Retina (tissue), 1 donor: ENCODE data around the gene SLC38A3.
"Not testable (repeated sequence)": the region's sequence is repeated elsewhere in the genome, so short reads cannot be mapped to it uniquely, and the experiment has no call there.

Source experiments
- DNase-seq: peaks from one replicate; pipeline ENCODE4 v3.0.0-alpha.2; 2016

SLC38A3 gene

DNA sequence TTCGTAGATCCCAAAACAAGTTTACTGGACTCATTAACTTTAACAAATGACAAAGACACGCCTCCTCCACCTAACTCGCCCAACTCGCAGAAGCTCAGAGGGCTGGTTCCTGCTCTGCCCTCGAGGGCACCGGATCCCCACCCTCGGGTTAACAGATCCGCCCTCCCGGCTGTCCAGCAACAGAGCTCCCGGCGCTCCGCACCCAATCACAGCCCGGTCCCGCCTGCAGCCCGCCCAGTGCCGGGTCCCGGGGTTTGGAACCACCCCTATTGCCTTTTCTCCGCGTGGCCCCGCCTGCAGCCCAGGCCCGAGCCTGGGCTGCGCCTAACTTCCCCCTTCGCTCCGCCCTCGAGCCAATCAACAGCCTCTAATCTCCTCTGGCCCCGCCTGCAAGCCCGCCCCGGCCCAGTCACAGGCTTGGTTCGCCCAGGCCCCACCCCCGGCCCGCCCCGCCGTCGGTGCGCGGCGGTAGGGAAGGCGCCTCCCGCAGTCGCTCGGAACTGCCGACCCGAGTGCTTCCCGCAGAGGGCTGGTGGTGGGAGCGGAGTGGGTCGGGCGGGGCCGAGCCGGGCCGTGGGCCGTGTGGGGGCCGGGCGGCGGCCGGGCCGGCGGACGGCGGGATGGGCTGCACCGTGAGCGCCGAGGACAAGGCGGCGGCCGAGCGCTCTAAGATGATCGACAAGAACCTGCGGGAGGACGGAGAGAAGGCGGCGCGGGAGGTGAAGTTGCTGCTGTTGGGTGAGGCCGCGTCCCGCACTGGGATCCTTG lies 30.8 kb downstream of the SLC38A3 start, which contains the start of gene GNAI2:
TSS of gene GNAI2 (plus strand) at position 489 of the 768 bp plus-strand sequence. CDS start at position 621, 132 bp downstream.
- DNase-seq: peak; percentile 96

DNA sequence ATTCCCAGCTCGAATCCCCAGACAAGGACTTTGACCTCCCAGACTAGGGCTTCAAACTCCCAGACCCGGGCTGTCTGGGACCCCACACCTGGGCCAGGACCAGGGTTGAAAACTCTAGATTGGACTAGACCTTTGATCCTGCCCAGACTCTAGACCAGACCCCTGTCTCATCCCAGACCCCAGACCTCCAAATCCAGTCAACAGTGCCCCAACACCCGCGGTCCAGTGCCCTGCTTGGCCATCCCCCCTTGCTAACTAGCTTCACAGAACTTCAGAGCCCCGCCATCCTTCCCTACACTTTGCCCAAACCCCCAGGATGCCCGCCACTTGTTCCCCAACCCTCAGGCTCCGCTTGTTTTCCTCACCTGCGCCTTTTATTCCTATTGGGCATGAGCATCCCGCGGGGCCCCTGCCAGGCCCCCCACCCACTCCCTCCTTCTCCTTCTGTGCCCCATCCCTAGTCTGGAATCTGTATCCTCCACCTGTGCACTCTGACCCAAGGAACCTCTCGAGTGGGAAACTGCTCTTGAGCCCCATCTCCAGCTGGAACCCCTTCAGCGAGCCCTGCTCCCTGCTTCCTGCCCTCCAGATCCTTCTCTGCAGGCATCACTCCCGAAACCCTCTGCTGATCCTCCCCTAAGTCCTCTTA lies 31.5 kb downstream of the SLC38A3 start:
- DNase-seq: no peak

DNA sequence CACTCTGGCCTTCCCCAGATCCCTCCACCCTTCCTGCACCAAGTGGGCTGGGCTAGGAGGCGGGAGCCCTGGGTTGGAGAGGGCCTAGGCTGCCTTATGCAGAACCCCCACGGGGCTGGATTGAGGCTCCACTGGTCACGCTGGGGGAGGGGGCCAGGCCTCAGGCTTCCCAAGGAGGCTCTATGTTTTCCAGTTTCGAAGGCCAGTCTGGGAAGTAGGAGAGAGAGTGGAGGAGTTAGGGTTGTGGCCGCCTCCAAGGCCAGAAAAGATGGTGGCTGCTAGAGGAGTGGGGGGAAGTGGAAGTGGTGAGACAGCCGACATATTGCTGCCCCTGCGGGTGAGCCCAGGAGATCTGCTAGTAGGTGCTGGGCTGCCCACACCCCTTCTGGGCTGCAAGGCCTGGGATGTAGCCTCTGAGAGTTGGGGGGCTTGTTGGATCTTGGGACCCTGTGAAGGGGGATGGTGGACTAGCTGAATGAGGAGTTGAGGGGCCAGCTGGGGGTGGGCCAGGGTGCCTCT lies 32.1 kb downstream of the SLC38A3 start:
- DNase-seq: peak; percentile 58

DNA sequence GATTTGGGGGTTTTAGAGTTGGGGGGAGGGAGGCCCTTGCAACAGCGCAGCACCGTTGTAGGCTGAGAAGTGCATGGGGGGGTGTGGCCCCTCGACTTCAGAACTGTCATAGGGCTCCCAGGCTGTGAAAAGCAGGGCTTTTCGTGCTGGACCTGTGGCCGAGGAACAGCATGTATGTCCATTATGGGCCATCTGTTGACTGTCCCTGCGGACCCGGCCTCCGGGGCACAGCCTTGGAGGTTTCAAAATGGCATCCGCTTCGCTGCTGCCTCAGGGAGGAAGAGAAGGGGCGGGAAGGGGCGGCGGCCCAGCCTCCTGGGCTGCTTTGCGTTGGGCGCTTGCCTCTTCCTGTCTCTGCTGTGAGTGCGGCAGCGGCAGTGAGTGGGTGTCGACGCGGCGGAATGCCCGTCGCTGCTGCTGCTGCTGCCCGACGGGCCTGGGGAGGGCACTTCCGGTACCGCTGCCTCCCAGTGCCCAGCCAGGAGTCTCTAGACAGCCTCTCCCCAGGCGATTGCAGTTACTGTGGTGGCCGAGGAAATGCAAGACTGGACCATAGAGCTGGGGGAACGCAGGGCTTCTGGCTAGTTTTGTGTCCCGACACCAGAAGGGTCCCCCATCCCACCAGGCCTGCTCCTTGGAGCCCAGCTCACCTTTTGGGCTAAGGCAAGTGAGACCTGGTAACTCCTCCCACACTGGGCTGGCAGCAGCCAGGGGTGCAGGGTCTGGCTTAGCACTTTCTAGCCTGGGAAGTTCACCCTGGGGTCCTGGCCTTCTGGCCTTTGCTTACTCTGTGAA lies 32.9 kb downstream of the SLC38A3 start:
- peak; percentile 76 for DNase-seq

DNA sequence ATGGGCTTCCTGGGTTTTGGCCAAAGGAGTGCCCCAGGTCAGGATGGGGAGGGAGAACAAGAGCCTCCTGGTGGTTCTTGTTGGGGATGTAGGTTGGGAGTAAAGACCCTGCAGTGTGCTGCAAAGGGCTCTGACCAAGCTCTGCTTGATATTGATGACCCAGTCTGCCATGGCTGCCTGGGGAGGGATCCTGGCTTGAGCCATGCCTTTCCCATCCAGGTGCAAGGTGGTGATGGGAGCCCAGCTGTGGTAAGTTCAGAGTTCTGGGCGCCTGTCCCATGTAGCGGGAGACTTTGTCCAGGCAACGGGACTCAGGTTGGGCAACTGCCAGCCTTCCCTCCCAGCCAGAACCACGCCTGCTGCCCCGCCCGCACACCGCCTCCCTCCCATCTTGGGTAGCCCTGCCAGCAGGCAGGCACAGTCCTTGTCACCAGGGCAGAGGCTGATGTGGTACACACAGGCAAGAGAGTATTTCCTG lies 33.5 kb downstream of the SLC38A3 start:
- DNase-seq: no peak

DNA sequence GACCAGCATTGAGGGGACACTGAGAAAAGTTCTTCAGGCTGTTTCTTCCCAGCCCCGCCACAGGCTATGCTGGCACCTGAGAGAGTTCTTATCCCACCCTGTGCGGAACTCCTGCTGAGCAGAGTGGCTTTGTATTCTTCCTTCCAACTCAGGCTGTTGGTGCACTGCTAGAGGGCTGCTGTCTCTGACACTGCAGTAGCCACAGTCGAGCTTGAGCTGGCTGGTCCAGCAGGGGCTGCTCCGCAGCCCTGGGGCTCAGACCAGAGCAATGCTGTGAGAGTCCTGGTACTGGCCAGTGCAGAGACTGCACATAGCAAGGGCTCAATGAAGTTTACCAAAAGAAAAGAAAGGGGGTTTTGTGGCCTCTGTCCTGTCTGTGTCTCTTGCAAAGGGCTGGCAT lies 34.6 kb downstream of the SLC38A3 start:
- DNase-seq: no peak

DNA sequence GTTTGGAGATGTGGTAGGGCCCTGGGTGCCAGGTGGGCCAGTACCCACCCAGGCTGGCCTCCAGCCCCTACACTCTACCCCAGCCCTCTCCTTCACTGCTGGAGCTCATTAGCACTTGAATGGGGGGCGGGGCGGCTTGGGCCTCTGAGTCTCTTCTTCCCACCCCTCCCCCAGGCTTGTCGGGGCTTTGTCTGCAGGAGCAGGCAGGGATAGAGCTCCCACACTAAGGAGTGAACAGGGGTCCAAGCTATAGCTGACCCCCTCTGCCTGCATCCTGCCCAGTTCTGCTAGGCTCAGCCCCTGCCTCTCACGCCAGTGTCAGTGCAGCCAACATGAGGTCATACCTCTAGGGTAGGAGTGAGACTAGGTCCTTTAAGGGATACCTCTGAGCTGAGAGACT lies 36.1 kb downstream of the SLC38A3 start:
- peak; percentile 89 for DNase-seq

DNA sequence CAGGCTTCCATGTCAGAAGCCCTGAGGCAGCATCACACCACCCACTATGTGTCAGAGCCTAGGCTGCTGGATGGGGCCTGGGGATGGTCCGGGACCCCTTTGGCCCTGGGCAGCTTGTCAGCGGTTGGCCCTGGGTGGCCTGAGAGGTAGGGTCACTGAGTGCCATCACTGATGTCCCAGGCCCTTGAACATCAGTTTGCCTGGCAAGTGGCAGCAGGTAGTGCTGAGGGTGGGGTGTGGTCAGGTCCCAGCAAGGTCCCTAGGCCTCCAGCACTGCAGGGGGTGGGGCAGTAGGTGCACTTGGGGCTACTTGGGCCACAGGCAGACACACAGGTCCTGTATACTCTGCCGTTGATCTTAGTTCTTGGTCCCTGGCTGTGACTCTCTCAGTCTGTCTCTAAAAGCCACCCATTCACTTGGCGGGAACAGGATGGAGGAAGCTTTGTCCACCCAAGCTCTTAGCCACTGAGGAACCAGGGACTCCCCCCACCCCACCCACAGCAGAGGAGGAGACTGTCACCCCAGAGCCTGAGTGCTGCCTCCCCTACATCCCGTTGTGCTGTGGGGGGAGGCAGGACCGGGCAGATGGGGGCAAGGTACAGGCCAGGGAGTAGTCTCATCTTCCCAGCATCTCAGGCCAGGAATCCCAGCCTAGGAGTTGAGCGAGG lies 36.8 kb downstream of the SLC38A3 start:
- no peak for DNase-seq

DNA sequence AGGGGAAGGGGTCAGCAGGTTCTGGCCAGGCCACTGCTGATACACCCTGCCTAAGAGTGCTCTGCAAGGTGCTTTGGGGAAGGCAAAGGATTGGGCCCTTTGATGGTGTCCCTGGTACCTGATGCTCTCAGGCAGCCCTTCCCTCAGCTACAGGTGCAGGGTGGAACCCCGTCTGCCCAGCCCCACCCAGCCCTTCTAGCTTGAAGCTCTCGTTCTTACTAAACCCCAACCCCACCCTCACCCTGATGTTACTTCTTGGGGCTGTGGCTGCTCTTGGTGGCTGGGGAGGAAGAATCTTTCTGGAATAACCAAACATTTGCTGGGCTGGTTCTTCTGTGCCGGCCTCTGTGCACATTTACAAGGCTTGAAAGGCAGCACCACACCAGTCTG lies 37.3 kb downstream of the SLC38A3 start:
- DNase-seq: no peak

DNA sequence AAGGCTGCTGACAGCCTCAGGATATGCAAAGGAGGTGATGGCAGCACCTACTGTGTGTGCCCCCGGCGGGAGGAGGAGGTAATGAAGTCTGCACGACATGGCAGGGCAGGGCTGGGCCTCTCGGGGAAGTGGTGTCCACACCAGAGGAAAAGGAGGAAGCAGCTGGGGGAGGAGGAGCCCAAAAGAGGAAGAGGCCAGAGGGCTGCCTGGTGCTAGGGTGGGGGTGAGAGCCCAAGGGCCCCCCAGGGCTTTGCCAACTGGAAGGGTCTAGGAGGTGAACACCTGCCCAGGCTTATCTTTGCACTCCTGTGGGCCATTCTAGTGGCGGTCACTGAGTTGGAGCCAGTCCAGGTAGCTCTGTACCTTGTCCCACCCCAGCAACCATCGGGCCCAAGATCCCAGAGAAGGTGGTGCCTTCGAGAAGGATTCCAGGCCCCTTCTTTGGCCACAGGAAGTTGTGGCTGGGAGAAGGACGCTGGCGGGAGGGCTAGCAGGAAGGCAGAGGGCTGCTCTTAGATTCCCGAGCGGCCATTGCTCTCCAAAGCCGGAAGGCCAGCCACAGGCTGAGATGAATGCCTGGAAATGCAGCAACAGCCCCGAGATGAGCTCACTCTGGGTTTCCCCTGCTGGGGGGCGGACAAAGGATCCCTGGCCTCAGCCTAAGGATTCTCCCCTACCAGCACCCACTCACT lies 37.9 kb downstream of the SLC38A3 start:
- no peak for DNase-seq

DNA sequence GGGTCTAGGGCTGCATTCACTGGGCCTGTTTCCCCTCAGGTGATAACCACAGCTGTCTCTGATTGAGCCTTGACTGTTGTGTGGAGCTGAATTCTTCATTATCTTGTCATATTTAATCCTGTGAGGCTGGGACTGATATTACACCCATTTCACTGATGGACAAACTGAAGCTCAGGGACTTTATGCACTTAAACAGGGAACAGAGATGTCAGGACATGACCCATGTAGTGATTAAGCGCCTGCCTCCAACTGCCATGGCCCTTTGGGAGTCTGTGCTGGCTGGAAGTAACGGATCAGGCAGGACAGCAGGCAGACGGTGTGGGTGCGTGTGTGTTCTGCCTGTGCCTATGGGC lies 38.4 kb downstream of the SLC38A3 start:
- DNase-seq: no peak

DNA sequence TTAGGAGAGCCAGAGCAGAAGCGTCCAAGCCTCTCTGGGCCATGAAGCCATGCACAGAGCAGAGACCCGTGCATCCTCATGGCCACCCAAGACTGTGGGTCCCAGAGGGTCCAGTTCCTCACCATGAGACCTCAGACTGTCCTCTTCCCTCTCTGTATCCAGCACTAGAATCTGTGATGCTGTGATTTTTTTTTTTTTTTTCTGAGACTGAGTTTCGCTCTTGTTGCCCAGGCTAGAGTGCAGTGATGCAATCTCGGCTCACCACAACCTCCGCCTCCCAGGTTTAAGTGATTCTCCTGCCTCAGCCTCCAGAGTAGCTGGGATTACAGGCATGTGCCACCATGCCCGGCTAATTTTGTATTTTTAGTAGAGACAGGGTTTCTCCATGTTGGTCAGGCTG lies 39.7 kb downstream of the SLC38A3 start:
- not testable (repeated sequence) for DNase-seq

DNA sequence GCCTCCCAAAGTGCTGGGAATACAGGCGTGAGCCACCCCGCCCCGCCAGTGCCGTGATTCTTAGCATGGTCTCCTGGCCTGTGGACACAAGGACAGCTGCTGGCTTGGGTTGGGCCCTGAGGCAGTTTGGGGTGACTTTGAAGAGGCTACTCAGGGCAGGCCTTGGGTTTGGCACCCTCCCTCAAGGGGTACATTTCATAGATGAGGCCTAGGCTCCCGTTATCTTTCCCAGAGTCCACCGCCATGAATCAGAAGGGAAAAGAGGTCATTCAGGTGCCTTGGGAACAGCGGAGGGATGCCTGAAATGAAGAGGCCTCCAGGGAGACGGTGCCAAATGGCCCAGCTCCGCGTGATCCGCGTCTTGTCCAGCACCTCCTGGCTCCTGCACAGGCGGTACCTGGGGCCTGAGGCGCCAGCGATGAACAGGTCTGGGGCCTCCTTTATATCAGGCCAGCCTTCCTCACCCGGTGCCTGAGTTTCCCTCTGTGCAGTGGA lies 40.2 kb downstream of the SLC38A3 start:
- no peak for DNase-seq

DNA sequence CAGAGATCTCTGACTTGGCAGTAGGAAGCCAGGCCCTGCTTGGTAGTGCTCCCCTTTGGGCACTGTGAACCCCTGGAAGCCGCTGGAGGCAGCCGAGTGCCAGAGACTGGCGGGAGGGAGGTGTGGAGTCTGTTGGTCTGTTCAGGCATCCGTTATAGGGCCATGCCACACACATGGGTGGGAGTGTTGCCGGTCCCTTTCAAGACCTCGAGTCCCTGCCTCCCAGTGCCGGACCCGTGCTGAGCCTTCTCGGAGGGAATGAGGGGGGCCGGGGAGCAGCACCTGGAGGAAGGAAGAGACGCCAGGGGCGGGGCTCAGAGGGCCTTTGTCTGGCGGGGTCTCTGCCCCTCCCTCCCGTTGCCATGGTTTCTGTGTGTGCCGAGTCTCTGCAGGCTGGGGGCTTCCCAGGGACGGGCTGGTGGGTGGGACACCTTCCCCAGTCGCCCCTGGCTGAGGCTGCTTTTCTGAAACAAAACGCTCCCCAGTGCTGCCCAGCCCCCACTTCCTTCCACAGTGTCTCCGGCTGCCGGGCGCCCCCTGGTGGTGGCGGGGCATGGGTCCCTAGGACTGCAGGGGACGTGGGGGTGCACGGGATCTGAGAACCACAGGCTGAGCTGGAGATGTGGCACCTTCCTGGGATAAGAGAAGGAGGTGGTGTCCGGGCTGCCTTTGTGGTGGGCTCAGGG lies 40.9 kb downstream of the SLC38A3 start:
- peak; percentile 96 for DNase-seq

DNA sequence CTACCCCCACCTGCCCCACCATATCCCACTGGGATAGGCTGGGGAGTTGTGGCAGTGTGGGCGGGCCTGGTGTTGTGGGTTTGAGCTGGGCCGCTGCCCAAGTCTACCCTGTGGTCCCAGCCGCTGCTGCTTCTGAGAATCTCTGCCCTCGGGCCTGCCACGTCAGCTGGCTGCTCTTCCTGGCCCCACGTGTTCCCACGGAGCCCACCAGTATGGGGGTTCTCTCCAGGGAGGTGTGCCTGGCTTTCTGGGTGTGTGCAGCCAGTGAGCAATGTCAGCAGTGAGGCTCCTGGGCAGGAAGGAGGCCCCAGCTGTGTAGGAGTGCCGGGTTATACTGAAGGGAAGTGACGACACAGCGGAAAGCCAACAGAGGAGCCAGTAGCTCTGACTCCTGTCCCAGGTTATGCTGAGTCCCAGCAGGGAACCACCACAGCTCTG lies 41.5 kb downstream of the SLC38A3 start:
- DNase-seq: no peak

DNA sequence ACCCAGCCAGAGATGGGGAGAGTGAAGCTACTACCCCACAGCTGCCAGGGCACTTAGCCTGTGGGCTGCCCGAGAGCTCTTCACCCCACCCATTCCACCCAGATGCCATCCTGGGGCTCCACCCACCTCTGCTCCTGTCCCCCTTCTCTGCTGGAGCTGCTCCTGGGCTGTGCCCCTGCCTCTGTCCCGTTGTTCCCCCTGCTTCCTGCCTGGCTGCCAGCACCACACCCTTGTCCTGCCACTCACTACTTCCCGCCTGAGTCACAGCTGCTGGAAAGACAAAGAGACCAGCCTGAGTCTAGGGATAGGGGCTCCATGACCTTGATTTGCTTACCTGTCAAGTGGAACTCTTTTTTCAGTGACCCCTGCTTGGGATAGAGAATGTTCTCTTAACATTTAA lies 43.3 kb downstream of the SLC38A3 start:
- DNase-seq: no peak

DNA sequence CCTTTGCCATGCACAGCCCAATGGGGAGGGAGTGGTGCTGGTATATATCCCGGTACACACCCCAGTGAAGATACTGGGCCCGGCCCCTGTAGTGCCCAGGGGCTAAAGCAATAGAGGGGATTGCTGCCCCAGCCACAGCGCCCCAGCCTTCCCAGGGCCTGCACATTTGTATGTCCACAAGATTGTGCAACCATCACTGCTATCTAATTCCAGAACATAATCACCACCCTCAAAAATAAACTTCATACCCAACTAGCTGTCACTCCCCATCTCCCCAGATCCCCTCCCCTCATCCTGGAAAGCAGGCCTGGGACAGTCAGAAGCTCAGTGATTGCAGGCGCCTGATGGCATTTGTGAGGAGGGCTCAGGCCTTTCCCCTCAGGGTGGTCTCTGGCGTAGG lies 44.4 kb downstream of the SLC38A3 start:
- DNase-seq: no peak

DNA sequence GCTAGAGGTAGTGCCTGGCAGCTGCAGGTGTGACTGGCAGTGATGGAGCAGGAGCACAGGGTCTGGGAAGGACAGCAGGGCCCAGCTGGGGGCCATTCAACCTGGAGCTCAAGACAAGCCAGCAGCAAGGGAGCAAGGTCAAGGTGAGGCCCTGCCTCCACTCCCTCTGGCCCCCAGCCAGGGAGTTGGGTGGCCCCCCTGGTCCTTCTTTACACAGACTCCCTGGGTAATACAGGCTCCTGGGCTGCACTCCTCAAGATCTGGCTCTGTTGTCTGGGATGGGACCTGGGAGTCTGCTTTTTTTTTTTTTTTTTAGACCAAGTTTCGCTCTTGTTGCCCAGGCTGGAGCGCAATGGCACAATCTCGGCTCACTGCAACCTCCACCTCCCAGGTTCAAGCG lies 45.4 kb downstream of the SLC38A3 start:
- DNase-seq: no peak

DNA sequence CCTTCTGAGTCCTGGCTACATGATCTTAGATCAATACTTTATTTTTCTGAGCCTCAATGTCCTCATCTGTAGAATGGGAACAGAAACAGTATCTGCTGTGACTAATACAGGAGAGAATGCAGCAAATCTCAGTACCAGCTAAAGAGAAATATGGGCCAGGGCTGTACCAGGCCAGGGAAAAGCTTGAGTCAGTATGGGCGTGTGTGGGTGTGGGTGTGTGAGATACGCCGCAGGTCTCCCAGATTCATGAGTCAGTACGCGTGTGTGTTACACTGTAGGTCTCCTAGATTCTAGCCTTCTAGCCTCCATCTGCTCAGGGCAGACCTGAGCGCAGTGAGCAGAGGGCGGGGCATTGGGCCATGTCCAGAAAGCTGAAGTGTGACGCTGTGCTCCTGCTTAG lies 46.1 kb downstream of the SLC38A3 start:
- DNase-seq: no peak

DNA sequence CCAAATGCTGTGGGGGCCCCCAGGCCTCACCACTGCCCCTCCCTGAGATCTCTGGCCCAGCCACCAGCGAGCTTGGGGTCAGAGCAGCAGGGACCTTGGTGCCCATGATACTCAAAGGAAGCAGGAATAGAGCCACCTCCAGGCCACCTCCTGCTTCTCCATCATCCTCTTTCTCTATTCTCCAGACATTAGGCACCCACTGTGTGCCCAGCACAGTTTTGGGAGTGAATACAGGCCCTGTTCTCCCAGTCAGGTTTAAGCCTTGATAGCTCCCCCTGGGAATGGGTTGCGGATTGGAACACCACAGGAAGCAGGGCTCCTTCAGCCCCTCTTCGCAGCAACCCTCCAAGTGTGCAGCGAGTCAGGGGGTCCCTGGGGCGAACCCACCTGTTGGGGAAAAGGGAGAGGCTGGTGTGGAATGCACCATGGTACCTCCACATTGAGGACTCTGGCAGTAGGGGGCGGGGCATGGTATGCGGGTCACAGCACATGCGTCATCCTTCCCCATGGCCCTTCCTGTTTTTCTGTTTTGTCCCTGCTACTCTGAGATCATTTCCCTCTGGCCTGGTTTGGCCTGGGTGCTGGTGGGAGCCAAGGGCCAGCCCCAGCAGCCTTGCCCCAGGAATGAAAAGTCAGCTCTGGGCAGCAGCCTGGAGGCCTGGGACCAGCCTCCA lies 49.6 kb downstream of the SLC38A3 start:
- DNase-seq: no peak

DNA sequence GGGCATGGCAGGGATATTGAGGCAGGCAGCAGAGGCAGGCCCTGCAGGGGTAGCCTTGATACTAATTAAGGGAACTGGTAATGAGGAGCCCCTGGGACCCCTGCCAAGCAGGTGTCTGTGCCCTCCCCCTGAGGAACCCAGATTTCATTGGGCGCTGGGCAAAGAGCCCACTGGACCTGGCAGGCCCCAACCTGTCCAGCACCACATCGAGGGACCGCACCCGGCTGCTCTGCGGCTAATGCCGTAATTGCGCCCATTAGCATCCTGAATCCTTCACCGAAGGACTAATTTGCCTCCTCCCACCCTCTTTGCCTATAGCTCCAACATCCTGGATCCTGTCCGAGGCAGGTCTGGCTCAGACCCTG lies 50.2 kb downstream of the SLC38A3 start:
- DNase-seq: no peak
